K562 (cell line): Measurements from ENCODE around the gene MAML1. TPM values are rescaled to one million over a fixed set of nuclear protein-coding genes. Genes with fewer than 3 reads are reported as not detected.

Experiments used
- ASH1L ChIP-seq: fragments of 450-650 bp; IDR thresholded peaks from 2 replicates; pipeline ENCODE4 v1.6.1; 2018; ENCODE audit warnings: borderline replicate concordance, mild to moderate bottlenecking, low read depth; ENCODE audit not compliant: partially characterized antibody
- ESRRA ChIP-seq: fragments of 450-650 bp; IDR thresholded peaks from 2 replicates; pipeline ENCODE4 v1.6.1; 2014; ENCODE audit warnings: low read depth, mild to moderate bottlenecking, moderate library complexity, borderline replicate concordance
- HBP1 ChIP-seq: fragments of 450-650 bp; formaldehyde crosslinking; IDR thresholded peaks from 2 replicates; pipeline ENCODE4 v1.4.0; 2022; ENCODE audit warnings: missing genetic modification characterization
- HNRNPL ChIP-seq: fragments of 200-400 bp; formaldehyde crosslinking; IDR thresholded peaks from 2 replicates; pipeline ENCODE4 v1.6.1; 2017; ENCODE audit warnings: low read depth, mild to moderate bottlenecking, low read length
- YY1 ChIP-seq, 3 experiments: IDR thresholded peaks; 2 replicates each; pipeline ENCODE4 v1.6.1; 2011; ENCODE audit warnings: low read length in 2 of 3, mild to moderate bottlenecking in 2 of 3, moderate library complexity in 2 of 3, borderline replicate concordance in 1 of 3, control low read depth in 1 of 3, low read depth in 1 of 3; ENCODE audit not compliant: insufficient read depth in 3 of 3, insufficient replicate concordance in 2 of 3, control insufficient read depth in 1 of 3, insufficient read length in 1 of 3; ENCODE audit errors: extremely low read depth in 1 of 3
- ZNF23 ChIP-seq: fragments of 250-450 bp; sonication (Bioruptor Pico); IDR thresholded peaks from 2 replicates; pipeline ENCODE4 v1.4.0; 2020; ENCODE audit warnings: mild to moderate bottlenecking
- ZNF280B ChIP-seq: fragments of 250-450 bp; sonication (Bioruptor Pico); IDR thresholded peaks from 2 replicates; pipeline ENCODE4 v1.5.1; 2021; ENCODE audit warnings: mild to moderate bottlenecking
- polyA plus RNA-seq, 8 experiments: library from polyadenylated mRNA; depleted of rRNA in 4 of 8; stranded (reverse) in 5 of 8; unstranded in 3 of 8; fragments of >200 nt; fragmentation: Nextera tagmentation in 2 of 8; fragmentation: Illumina TruSeq in 1 of 8; extraction: Ambion mirVana in 2 of 8; extraction: Trizol in 1 of 8; gene quantifications; 2 replicates each; pipeline versions ENCODE4 v1.2.1 to v1.2.3, GENCODE V29; 2011 to 2014; ENCODE audit warnings: inconsistent platforms in 1 of 8, missing spikeins in 1 of 8
- total RNA-seq, 7 experiments: library from RNA; depleted of rRNA in 6 of 7; stranded (reverse); fragments of >200 nt in 6 of 7; fragmentation: Illumina TruSeq in 2 of 7; extraction: Trizol in 2 of 7; gene quantifications; 2 replicates each; pipeline versions ENCODE4 v1.2.1 to v1.2.3, GENCODE V29; 2011 to 2021; ENCODE audit warnings: low replicate concordance in 1 of 7
- TF ChIP-seq, protein P1 (sequence below): sonication (generic); formaldehyde crosslinking; IDR thresholded peaks from 2 replicates; pipeline ENCODE4 v1.4.0; 2020; ENCODE audit warnings: mild to moderate bottlenecking, missing genetic modification reagents
- TF ChIP-seq, protein P2 (sequence below): sonication (generic); formaldehyde crosslinking; IDR thresholded peaks from 2 replicates; pipeline ENCODE4 v1.8.1; 2022; ENCODE audit warnings: missing genetic modification reagents
- TF ChIP-seq, protein P3 (sequence below), 2 experiments: fragments of 450-650 bp; formaldehyde crosslinking in 1 of 2; IDR thresholded peaks; 2 replicates each; pipeline versions ENCODE4 v1.4.0 to v1.6.1; 2014 to 2020; ENCODE audit warnings: mild to moderate bottlenecking in 2 of 2, borderline replicate concordance in 1 of 2, low read depth in 1 of 2

MAML1 gene
- total and polyA plus RNA-seq, 9 of the 15 experiments (the other 6 are each of a cell fraction or from before 2014, with no cell fraction given) = 0.32 to 18.4 (median 7.0) TPM

- no peak for TF ChIP-seq ZNF23 (CRISPR knock-in tag)
- TF ChIP-seq ESRRA = peak; percentile 54; the same call in 1 of the 2 replicates
- TF ChIP-seq HNRNPL = peak; percentile 42; the same call in 1 of the 2 replicates
- TF ChIP-seq, protein P1, sequence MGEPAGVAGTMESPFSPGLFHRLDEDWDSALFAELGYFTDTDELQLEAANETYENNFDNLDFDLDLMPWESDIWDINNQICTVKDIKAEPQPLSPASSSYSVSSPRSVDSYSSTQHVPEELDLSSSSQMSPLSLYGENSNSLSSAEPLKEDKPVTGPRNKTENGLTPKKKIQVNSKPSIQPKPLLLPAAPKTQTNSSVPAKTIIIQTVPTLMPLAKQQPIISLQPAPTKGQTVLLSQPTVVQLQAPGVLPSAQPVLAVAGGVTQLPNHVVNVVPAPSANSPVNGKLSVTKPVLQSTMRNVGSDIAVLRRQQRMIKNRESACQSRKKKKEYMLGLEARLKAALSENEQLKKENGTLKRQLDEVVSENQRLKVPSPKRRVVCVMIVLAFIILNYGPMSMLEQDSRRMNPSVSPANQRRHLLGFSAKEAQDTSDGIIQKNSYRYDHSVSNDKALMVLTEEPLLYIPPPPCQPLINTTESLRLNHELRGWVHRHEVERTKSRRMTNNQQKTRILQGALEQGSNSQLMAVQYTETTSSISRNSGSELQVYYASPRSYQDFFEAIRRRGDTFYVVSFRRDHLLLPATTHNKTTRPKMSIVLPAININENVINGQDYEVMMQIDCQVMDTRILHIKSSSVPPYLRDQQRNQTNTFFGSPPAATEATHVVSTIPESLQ (CRISPR knock-in tag) = no peak
- no peak for TF ChIP-seq HBP1 (CRISPR knock-in tag)
- TF ChIP-seq ZNF280B = no peak
- TF ChIP-seq, protein P2, sequence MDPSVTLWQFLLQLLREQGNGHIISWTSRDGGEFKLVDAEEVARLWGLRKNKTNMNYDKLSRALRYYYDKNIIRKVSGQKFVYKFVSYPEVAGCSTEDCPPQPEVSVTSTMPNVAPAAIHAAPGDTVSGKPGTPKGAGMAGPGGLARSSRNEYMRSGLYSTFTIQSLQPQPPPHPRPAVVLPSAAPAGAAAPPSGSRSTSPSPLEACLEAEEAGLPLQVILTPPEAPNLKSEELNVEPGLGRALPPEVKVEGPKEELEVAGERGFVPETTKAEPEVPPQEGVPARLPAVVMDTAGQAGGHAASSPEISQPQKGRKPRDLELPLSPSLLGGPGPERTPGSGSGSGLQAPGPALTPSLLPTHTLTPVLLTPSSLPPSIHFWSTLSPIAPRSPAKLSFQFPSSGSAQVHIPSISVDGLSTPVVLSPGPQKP (CRISPR knock-in tag) = no peak
- TF ChIP-seq, protein P3, sequence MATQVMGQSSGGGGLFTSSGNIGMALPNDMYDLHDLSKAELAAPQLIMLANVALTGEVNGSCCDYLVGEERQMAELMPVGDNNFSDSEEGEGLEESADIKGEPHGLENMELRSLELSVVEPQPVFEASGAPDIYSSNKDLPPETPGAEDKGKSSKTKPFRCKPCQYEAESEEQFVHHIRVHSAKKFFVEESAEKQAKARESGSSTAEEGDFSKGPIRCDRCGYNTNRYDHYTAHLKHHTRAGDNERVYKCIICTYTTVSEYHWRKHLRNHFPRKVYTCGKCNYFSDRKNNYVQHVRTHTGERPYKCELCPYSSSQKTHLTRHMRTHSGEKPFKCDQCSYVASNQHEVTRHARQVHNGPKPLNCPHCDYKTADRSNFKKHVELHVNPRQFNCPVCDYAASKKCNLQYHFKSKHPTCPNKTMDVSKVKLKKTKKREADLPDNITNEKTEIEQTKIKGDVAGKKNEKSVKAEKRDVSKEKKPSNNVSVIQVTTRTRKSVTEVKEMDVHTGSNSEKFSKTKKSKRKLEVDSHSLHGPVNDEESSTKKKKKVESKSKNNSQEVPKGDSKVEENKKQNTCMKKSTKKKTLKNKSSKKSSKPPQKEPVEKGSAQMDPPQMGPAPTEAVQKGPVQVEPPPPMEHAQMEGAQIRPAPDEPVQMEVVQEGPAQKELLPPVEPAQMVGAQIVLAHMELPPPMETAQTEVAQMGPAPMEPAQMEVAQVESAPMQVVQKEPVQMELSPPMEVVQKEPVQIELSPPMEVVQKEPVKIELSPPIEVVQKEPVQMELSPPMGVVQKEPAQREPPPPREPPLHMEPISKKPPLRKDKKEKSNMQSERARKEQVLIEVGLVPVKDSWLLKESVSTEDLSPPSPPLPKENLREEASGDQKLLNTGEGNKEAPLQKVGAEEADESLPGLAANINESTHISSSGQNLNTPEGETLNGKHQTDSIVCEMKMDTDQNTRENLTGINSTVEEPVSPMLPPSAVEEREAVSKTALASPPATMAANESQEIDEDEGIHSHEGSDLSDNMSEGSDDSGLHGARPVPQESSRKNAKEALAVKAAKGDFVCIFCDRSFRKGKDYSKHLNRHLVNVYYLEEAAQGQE (IDR thresholded peaks at IDR 0.05; ENCODE audit: borderline replicate concordance) = peak; percentile 88
- TF ChIP-seq, protein P3 (CRISPR knock-in tag; IDR thresholded peaks at IDR 0.05; ENCODE audit: low read depth) = no peak
- no peak for TF ChIP-seq ASH1L
- TF ChIP-seq YY1 (IDR thresholded peaks at IDR 0.05; ENCODE audit: borderline replicate concordance in 1 of 3, control insufficient read depth in 1 of 3, extremely low read depth in 1 of 3, insufficient read depth in 3 of 3, insufficient read length in 1 of 3, insufficient replicate concordance in 2 of 3, low read depth in 1 of 3, low read length in 2 of 3) = peak in 1 of 3 experiments; percentile 21
Measured at GRCh38 chr5:179699616-179700237, 32.9 kb upstream of the MAML1 start (continued).
